ENCODE data around the gene CDK5R1.

DNA sequence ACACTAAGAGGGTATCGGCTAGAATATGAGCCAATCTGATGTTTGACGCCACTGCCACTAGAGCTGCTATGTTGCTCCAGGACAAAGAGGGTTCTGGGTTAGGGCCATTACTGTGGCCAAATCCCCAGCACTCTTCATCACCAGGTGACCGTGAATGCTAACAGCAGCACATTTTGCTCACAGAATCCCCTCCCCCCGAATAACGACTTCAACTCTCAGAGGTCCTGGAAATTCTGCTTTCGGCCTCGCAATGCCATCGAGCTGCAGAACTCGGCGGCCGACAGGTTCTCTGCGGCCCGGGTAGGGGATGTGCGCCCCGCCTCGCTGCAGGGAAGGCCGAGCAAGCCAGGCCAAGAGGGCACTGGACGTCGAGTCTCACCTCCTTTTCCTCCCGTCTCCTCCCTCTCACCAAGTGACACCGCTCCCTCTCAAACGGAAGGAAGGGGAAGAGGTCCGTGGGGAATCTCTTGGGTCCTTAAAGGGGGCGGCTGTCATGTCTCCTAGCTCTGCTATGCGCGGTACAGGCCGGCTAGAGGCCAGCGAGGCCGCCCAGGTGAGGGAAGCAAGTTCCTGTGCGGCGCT lies 31.9 kb downstream of the CDK5R1 start:
- TF ChIP-seq POLR2A (IDR thresholded peaks at IDR 0.05) = no peak
- TF ChIP-seq, protein P1, sequence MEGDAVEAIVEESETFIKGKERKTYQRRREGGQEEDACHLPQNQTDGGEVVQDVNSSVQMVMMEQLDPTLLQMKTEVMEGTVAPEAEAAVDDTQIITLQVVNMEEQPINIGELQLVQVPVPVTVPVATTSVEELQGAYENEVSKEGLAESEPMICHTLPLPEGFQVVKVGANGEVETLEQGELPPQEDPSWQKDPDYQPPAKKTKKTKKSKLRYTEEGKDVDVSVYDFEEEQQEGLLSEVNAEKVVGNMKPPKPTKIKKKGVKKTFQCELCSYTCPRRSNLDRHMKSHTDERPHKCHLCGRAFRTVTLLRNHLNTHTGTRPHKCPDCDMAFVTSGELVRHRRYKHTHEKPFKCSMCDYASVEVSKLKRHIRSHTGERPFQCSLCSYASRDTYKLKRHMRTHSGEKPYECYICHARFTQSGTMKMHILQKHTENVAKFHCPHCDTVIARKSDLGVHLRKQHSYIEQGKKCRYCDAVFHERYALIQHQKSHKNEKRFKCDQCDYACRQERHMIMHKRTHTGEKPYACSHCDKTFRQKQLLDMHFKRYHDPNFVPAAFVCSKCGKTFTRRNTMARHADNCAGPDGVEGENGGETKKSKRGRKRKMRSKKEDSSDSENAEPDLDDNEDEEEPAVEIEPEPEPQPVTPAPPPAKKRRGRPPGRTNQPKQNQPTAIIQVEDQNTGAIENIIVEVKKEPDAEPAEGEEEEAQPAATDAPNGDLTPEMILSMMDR (IDR thresholded peaks at IDR 0.05) = no peak

Measured in esophagus squamous epithelium (tissue), 4 donors.